Peyer's patch (tissue), 4 donors: Measurements from ENCODE around the gene CYTH2. TPM values are rescaled to one million over a fixed set of nuclear protein-coding genes. Genes with fewer than 3 reads are reported as not detected.
"Not testable (repeated sequence)": the region's sequence is repeated elsewhere in the genome, so short reads cannot be mapped to it uniquely, and the experiment has no call there.

Experiments
- DNase-seq, 3 donors: peaks; one replicate each; pipeline ENCODE4 v3.0.0-alpha.2; 2017 to 2019
- H3K27ac ChIP-seq, 4 donors: fragments of 200-600 bp; sonication (generic); one replicate each; pipeline ENCODE4 v1.5.1; 2016 to 2019
- H3K27me3 ChIP-seq, 2 donors: fragments of 200-600 bp; sonication (generic); one replicate each; pipeline ENCODE4 v1.5.1; 2019
- H3K36me3 ChIP-seq, 3 donors: fragments of 200-600 bp; sonication (generic); one replicate each; pipeline ENCODE4 v1.5.1; 2016 to 2019
- H3K4me1 ChIP-seq, 4 donors: fragments of 200-600 bp; sonication (generic); one replicate each; pipeline ENCODE4 v1.5.1; 2016 to 2019
- H3K4me3 ChIP-seq, 4 donors: fragments of 200-600 bp; sonication (generic); 1 replicate in 3 of 4; 2 replicates in 1 of 4; pipeline ENCODE4 v1.5.1; 2016 to 2019; ENCODE audit warnings: mild to moderate bottlenecking in 1 of 4
- H3K9me3 ChIP-seq, 4 donors: fragments of 200-600 bp; sonication (generic); one replicate each; pipeline ENCODE4 v1.5.1; 2016 to 2019; ENCODE audit warnings: mild to moderate bottlenecking in 1 of 4
- CTCF ChIP-seq, 6 experiments: fragments of 450-650 bp in 4 of 6; fragments of 200-600 bp in 2 of 6; sonication (generic) in 1 of 6; IDR thresholded peaks; one replicate each; pipeline ENCODE4 v1.5.1; 2017 to 2019; ENCODE audit warnings: antibody characterized with exemption in 6 of 6, mild to moderate bottlenecking in 3 of 6, moderate library complexity in 1 of 6
- POLR2A ChIP-seq, 2 donors: fragments of 450-650 bp; IDR thresholded peaks; one replicate each; pipeline ENCODE4 v1.5.1; 2017; ENCODE audit warnings: antibody characterized with exemption in 2 of 2, mild to moderate bottlenecking in 2 of 2, moderate library complexity in 2 of 2
- total RNA-seq, 4 donors: library from RNA; depleted of rRNA; stranded (reverse); fragments of >200 nt; gene quantifications; one replicate each; pipeline ENCODE4 v1.1.0, GENCODE V29; 2016

Gene CYTH2
- total RNA-seq, 4 donors from 2014 or later: 64.5 to 160 (median 76.9) TPM

DNA sequence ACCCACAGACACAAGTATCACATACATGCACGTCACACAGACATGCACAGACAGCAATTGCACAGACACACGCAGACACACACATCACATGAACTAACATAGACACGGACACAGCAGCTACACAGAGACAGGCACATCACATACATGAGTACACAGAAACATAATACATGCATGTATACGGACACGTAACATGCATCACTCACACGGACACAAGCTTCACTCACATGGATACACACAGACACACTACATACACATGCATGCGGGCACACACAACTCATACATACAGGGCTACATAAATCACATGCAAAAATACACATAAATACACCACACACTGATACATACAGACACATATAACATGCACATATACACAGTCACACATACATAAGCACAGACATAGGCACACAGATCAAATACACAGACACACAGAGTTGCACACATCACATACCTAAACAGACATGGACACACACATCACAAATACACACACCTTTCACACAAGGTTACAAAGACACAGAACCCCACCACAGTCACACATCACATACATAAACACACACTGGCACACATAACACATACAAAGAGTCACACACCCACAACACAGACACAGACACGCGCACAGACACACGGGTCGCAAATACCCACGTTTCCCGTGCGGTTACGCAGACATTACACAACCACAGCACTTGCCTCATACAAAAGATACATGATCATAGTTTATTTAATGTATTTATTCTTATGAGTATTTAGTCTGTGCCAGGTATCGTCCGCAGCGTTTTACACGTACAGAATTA lies 43.5 kb downstream of the CYTH2 start:
- peak overlapping the region in 2 of 4 donors; percentile 61 to 72 for H3K4me3 ChIP-seq
- TF ChIP-seq CTCF (IDR thresholded peaks at IDR 0.05) (no peak), POLR2A (IDR thresholded peaks at IDR 0.05) (no peak)

DNA sequence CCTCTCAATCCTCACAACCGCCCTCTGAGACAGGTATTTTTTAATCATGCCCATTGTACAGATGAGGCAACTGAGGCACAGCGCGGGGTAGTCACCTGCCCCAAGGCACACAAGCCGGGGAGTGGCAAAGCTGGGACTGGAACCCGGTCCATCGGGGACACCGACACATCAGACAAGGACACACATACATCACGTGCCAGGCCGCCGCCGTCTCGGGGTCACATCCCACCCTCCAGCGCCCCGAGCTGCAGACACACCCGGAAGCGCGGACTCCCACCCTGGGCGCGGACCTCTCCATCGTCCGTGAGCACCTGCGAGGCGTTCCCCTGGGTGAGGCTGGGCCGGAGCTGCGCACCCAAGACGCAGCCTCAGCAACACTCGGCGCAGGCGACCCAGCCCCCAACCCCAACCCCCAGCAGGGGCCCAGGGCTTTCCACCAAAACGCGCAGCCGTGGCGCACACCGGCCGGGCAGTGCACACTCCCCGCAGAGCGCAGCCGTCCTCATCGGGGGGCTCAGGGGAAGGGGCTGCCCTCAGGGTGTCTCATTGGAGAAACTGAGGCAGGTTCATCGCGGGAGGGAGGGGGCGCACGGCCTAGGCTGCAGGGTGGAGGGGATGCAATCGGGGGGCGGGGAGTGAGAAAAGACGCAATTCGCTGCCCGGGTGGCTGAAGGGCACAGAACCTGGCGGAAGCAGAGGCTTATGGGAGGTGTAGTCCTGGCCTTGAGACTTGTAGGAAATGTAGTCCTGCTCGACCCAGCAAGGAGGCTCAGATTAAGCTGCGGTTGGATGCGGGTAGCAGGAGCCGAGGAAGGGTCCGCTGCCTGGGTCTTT lies 44.3 kb downstream of the CYTH2 start:
- TF ChIP-seq CTCF (IDR thresholded peaks at IDR 0.05): no peak
- no peak for TF ChIP-seq POLR2A (IDR thresholded peaks at IDR 0.05)
- Histone ChIP-seq H3K4me3 (peak overlapping the region; percentile 51 to 73 (median 66)), H3K4me1 (peaks cover 0 to 25% (median 7%) of the 10 kb centered on the region in 4 donors), H3K36me3 (no peaks in the 10 kb centered on the region), H3K27ac (peak overlapping the region in 3 of 4 donors; percentile 5 to 77 (median 50)), H3K27me3 (peaks cover 0 to 9% of the 10 kb centered on the region in 2 donors), H3K9me3 (no peaks in the 10 kb centered on the region)
- peak; percentile 68 to 90 (median 81) for DNase-seq

More for the DNA sequence above, 43.5 kb downstream of the CYTH2 start:
- Histone ChIP-seq H3K27me3 (peaks cover 0 to 9% of the 10 kb centered on the region in 2 donors), H3K9me3 (no peaks in the 10 kb centered on the region), H3K4me1 (peaks cover 0 to 25% (median 7%) of the 10 kb centered on the region in 4 donors), H3K27ac (peak overlapping the region in 2 of 4 donors; percentile 5 to 77), H3K36me3 (no peaks in the 10 kb centered on the region)
- no peak for DNase-seq

DNA sequence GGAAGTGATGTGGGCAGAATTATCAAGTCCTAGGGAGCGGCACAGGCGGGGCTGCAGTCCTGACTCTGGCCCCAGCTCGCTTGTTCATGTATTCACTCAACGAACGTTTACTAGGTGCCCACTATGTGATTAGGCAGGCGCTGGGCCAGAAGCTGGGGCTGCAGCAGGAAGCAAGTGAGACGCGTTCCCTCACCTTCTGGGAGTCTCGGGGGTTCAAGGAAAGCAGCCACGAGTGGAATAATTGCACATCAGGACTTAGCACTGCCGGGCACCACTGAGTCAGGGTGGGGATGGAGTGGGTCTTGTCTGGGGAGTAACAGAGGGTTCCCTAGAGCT lies 44.9 kb downstream of the CYTH2 start:
- peak overlapping the region in 2 of 4 donors; percentile 72 to 73 for H3K4me3 ChIP-seq
- TF ChIP-seq POLR2A (IDR thresholded peaks at IDR 0.05) (no peak), CTCF (IDR thresholded peaks at IDR 0.05) (no peak)
- DNase-seq: no peak

DNA sequence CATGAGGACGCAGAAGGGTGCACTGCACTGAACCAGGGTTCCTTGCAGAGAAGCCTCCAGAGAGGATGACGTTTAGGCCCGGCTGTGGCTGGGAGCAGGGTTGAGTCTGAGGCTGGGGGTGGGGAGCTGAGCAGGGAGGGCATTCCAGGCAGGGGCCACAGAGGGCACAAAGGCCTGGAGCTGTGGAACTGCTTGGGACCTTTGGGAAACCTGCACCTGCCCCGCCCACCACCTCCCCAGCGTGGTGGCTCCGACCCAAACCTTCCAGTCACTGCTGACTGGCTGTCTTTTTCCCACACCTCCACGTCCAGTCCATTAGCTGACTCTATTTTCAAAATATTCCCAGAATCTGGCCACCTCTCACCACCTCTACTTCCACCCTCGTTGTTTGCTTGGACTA lies 47.4 kb downstream of the CYTH2 start:
- TF ChIP-seq CTCF (IDR thresholded peaks at IDR 0.05) (no peak), POLR2A (IDR thresholded peaks at IDR 0.05) (no peak)
- Histone ChIP-seq H3K9me3 (no peaks in the 10 kb centered on the region), H3K27me3 (peaks cover 0 to 5% of the 10 kb centered on the region in 2 donors), H3K27ac (no peak overlapping the region), H3K36me3 (no peaks in the 10 kb centered on the region), H3K4me3 (no peak overlapping the region), H3K4me1 (peaks cover 0 to 15% (median 4%) of the 10 kb centered on the region in 4 donors)
- DNase-seq: no peak

More for the DNA sequence above, 44.9 kb downstream of the CYTH2 start:
- Histone ChIP-seq H3K27ac (no peak overlapping the region), H3K36me3 (no peaks in the 10 kb centered on the region), H3K9me3 (no peaks in the 10 kb centered on the region), H3K4me1 (peaks cover 0 to 25% (median 7%) of the 10 kb centered on the region in 4 donors), H3K27me3 (peaks cover 0 to 9% of the 10 kb centered on the region in 2 donors)

DNA sequence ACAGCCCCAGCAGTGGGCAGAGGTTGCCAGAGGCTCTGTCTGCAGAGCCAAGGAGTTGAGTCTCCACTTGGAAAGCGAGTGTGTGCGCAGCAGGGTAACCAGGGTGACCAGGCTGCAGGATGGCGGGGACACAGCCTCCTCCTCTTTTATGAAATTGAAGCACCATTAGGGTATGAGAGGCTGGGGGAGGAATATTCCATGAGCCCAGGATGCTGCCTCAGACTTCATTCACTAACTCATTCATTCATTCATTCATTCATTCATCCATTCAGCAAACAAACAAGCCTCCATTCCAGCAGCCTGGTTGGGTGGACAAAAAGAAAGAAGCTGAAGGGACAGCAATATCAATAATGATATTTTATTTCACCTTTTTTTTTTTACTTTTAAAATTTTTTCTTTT lies 49.0 kb downstream of the CYTH2 start:
- DNase-seq: no peak
- TF ChIP-seq POLR2A (IDR thresholded peaks at IDR 0.05) (no peak), CTCF (IDR thresholded peaks at IDR 0.05) (no peak)
- H3K4me3 ChIP-seq: no peak overlapping the region
- H3K9me3 ChIP-seq: no peaks in the 10 kb centered on the region
- no peaks in the 10 kb centered on the region for H3K36me3 ChIP-seq
- H3K27me3 ChIP-seq: no peaks in the 10 kb centered on the region
- no peak overlapping the region for H3K27ac ChIP-seq
- peaks cover 0 to 7% (median 1%) of the 10 kb centered on the region in 4 donors for H3K4me1 ChIP-seq

- DNase-seq, H3K36me3 ChIP-seq, H3K27me3 ChIP-seq, H3K27ac ChIP-seq, H3K9me3 ChIP-seq, H3K4me1 ChIP-seq, H3K4me3 ChIP-seq: not testable (repeated sequence)
These were observed 50.3 kb downstream of the CYTH2 start for GRCh38 chr19:48519426-48519825.
